GM23338 (cell line): ENCODE measurements around the gene GAK. TPM values are rescaled to one million over a fixed set of nuclear protein-coding genes. Genes with fewer than 3 reads are reported as not detected.

Experiments
- ATAC-seq: fragments of 200-7000 bp; cut with Tn5 transposase; 3 replicates; pipeline ENCODE4 v1.9.1; 2020
- DNase-seq: peaks from one replicate; pipeline ENCODE4 v3.0.0-alpha.2; 2015; ENCODE audit warnings: low spot score
- H2AFZ ChIP-seq: fragments of 200-600 bp; sonication (generic); 2 replicates; pipeline ENCODE4 v1.8.0; 2016; ENCODE audit warnings: antibody characterized with exemption, mild to moderate bottlenecking, moderate library complexity
- H3F3A ChIP-seq: fragments of 200-600 bp; sonication (generic); replicated peaks from 2 replicates; pipeline ENCODE4 v1.8.0; 2017; ENCODE audit warnings: antibody characterized with exemption, mixed run types, low read depth
- H3K27ac ChIP-seq: fragments of 200-600 bp; sonication (generic); 2 replicates; pipeline ENCODE4 v1.6.1; 2016; ENCODE audit warnings: low read depth
- H3K27me3 ChIP-seq: fragments of 200-600 bp; sonication (generic); 2 replicates; pipeline ENCODE4 v1.8.0; 2016; ENCODE audit warnings: mild to moderate bottlenecking, mixed run types, moderate library complexity; ENCODE audit not compliant: insufficient read depth
- H3K36me3 ChIP-seq: fragments of 200-600 bp; sonication (generic); 2 replicates; pipeline ENCODE4 v1.8.0; 2016; ENCODE audit warnings: mild to moderate bottlenecking; ENCODE audit not compliant: insufficient read depth
- H3K4me1 ChIP-seq: fragments of 200-600 bp; sonication (generic); 2 replicates; pipeline ENCODE4 v1.8.0; 2016; ENCODE audit warnings: mild to moderate bottlenecking, moderate library complexity; ENCODE audit not compliant: insufficient read depth
- H3K4me2 ChIP-seq: fragments of 200-600 bp; sonication (generic); 2 replicates; pipeline ENCODE4 v1.7.1; 2017; ENCODE audit warnings: mixed run types
- H3K4me3 ChIP-seq: fragments of 200-600 bp; sonication (generic); 2 replicates; pipeline ENCODE4 v1.6.1; 2016; ENCODE audit warnings: mixed run types
- H3K79me2 ChIP-seq: fragments of 200-600 bp; sonication (generic); replicated peaks from 2 replicates; pipeline ENCODE4 v1.8.0; 2017; ENCODE audit warnings: mild to moderate bottlenecking; ENCODE audit not compliant: insufficient read depth
- H3K9me2 ChIP-seq: fragments of 200-600 bp; sonication (generic); 2 replicates; pipeline ENCODE4 v1.8.0; 2017; ENCODE audit not compliant: insufficient read depth
- H4K20me1 ChIP-seq: fragments of 200-600 bp; sonication (generic); replicated peaks from 2 replicates; pipeline ENCODE4 v1.8.0; 2017; ENCODE audit warnings: mild to moderate bottlenecking; ENCODE audit not compliant: insufficient read depth
- H3K27ac Mint-ChIP-seq: 2 replicates; pipeline ENCODE4 v1.8.0; 2020; ENCODE audit warnings: inconsistent platforms, mild to moderate bottlenecking, moderate library complexity, mixed read lengths
- H3K27me3 Mint-ChIP-seq: 3 replicates; pipeline ENCODE4 v1.8.0; 2022; ENCODE audit warnings: low read depth, mild to moderate bottlenecking, moderate library complexity, mixed read lengths, inconsistent platforms; ENCODE audit not compliant: insufficient read depth, poor library complexity
- H3K36me3 Mint-ChIP-seq: 3 replicates; pipeline ENCODE4 v1.8.0; 2021; ENCODE audit warnings: low read depth, mild to moderate bottlenecking, inconsistent platforms, moderate library complexity, mixed read lengths
- H3K4me1 Mint-ChIP-seq: 3 replicates; pipeline ENCODE4 v1.8.0; 2020; ENCODE audit warnings: mild to moderate bottlenecking, inconsistent platforms, mixed read lengths
- H3K4me3 Mint-ChIP-seq: 3 replicates; pipeline ENCODE4 v1.8.0; 2021; ENCODE audit warnings: moderate library complexity, mild to moderate bottlenecking, inconsistent platforms, mixed read lengths
- H3K9me3 Mint-ChIP-seq: 3 replicates; pipeline ENCODE4 v1.8.0; 2020; ENCODE audit warnings: moderate library complexity, mild to moderate bottlenecking, inconsistent platforms, mixed read lengths
- CREB1 ChIP-seq: fragments of 250-450 bp; sonication (Bioruptor Pico); IDR thresholded peaks from 2 replicates; pipeline ENCODE4 v1.5.0; 2020; ENCODE audit warnings: low read depth, mild to moderate bottlenecking, moderate library complexity
- EZH2 ChIP-seq: fragments of 200-600 bp; sonication (generic); IDR thresholded peaks from one replicate; pipeline ENCODE4 v1.8.0; 2017; ENCODE audit warnings: antibody characterized with exemption, mild to moderate bottlenecking, low read depth; ENCODE audit not compliant: unreplicated experiment
- EZH2phosphoT487 ChIP-seq: fragments of 200-600 bp; sonication (generic); IDR thresholded peaks from one replicate; pipeline ENCODE4 v1.8.1; 2018; ENCODE audit warnings: antibody characterized with exemption; ENCODE audit not compliant: unreplicated experiment
- JUNB ChIP-seq: IDR thresholded peaks from one replicate; pipeline ENCODE4 v1.6.1; 2016; ENCODE audit warnings: antibody characterized with exemption; ENCODE audit not compliant: unreplicated experiment
- NANOG ChIP-seq: IDR thresholded peaks from 2 replicates; pipeline ENCODE4 v1.6.1; 2016; ENCODE audit warnings: antibody characterized with exemption, borderline replicate concordance
- POLR2AphosphoS5 ChIP-seq: IDR thresholded peaks from 2 replicates; pipeline ENCODE4 v1.6.1; 2016; ENCODE audit warnings: antibody characterized with exemption, low read depth
- ZNF331 ChIP-seq: fragments of 250-450 bp; sonication (Bioruptor Pico); IDR thresholded peaks from 2 replicates; pipeline ENCODE4 v1.5.0; 2020; ENCODE audit warnings: low read depth, mild to moderate bottlenecking, moderate library complexity
- polyA plus RNA-seq: library from polyadenylated mRNA; unstranded; fragments of >200 nt; fragmentation: Nextera tagmentation; extraction: Ambion mirVana; gene quantifications from 2 replicates; pipeline ENCODE4 v1.2.1, GENCODE V29; 2016
- total RNA-seq: library from RNA; depleted of rRNA; stranded (reverse); fragments of >200 nt; shearing (Covaris generic); gene quantifications from 2 replicates; pipeline ENCODE4 v1.2.3, GENCODE V29; 2014
- TF ChIP-seq, protein P1 (sequence below): IDR thresholded peaks from one replicate; pipeline ENCODE4 v1.6.1; 2018; ENCODE audit warnings: antibody characterized with exemption; ENCODE audit not compliant: unreplicated experiment
- TF ChIP-seq, protein P2 (sequence below): fragments of 250-450 bp; sonication (Bioruptor Pico); IDR thresholded peaks from 2 replicates; pipeline ENCODE4 v1.5.0; 2020; ENCODE audit warnings: mild to moderate bottlenecking, moderate library complexity

Gene GAK
- total and polyA plus RNA-seq, 2 experiments from 2014 or later = 48.5 to 124 TPM

DNA sequence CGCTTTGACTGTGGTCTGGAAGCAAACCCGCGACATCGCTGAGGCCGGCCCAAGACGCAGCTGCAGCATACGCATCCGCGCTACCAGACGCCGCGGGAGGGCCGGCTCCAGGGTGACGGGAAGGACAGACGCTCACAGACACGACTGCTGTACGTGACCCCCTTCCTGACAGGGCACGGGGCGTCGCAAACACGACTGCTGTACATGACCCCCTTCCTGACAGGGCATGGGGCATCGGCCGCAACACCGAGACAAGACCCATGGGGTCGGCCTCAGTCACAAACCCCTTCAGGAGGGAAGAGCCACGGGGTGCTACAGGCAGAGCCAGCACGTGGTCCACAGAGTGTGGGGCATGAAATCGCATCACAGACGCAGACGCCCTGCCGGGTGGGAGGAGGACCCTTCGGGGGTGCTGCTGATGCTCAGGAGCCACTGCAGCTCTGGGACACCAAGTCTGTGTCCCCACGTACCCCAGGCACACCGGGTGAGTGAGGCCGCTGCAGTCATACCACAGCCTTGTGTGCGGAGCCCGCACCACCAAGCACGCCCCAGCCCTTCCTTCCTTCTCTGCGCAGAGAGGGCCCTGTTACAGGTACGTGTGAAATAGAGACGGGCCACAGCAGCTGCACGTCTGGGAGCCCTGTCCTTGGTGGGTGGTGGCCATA is 67.5 kb downstream of the GAK start (continued):
- TF ChIP-seq, protein P1, sequence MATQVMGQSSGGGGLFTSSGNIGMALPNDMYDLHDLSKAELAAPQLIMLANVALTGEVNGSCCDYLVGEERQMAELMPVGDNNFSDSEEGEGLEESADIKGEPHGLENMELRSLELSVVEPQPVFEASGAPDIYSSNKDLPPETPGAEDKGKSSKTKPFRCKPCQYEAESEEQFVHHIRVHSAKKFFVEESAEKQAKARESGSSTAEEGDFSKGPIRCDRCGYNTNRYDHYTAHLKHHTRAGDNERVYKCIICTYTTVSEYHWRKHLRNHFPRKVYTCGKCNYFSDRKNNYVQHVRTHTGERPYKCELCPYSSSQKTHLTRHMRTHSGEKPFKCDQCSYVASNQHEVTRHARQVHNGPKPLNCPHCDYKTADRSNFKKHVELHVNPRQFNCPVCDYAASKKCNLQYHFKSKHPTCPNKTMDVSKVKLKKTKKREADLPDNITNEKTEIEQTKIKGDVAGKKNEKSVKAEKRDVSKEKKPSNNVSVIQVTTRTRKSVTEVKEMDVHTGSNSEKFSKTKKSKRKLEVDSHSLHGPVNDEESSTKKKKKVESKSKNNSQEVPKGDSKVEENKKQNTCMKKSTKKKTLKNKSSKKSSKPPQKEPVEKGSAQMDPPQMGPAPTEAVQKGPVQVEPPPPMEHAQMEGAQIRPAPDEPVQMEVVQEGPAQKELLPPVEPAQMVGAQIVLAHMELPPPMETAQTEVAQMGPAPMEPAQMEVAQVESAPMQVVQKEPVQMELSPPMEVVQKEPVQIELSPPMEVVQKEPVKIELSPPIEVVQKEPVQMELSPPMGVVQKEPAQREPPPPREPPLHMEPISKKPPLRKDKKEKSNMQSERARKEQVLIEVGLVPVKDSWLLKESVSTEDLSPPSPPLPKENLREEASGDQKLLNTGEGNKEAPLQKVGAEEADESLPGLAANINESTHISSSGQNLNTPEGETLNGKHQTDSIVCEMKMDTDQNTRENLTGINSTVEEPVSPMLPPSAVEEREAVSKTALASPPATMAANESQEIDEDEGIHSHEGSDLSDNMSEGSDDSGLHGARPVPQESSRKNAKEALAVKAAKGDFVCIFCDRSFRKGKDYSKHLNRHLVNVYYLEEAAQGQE = no peak
- no peak for TF ChIP-seq ZNF331 (CRISPR knock-in tag)

- Histone ChIP-seq H2AFZ (no peak overlapping the region), H3K27ac (no peak overlapping the region), H3K4me1 (no peaks in the 10 kb centered on the region), H4K20me1 (no peaks in the 10 kb centered on the region; the same call in 1 of the 2 replicates), H3F3A (no peaks in the 10 kb centered on the region), H3K4me2 (no peak overlapping the region), H3K36me3 (0 out of 2 replicates have a peak, but pooled peaks cover 5% of the 10 kb centered on the region), H3K79me2 (no peaks in the 10 kb centered on the region), H3K27me3 (no peaks in the 10 kb centered on the region), H3K9me2 (no peaks in the 10 kb centered on the region), H3K4me3 (no peak overlapping the region)
- H3K4me1 Mint-ChIP-seq = no peaks in the 10 kb centered on the region
- ATAC-seq = no peak
- H3K4me3 Mint-ChIP-seq = no peak overlapping the region
- H3K27ac Mint-ChIP-seq = no peak overlapping the region
- TF ChIP-seq EZH2 (no peak), POLR2AphosphoS5 (no peak), CREB1 (CRISPR knock-in tag) (no peak), EZH2phosphoT487 (no peak), NANOG (no peak), JUNB (no peak)
- TF ChIP-seq, protein P2, sequence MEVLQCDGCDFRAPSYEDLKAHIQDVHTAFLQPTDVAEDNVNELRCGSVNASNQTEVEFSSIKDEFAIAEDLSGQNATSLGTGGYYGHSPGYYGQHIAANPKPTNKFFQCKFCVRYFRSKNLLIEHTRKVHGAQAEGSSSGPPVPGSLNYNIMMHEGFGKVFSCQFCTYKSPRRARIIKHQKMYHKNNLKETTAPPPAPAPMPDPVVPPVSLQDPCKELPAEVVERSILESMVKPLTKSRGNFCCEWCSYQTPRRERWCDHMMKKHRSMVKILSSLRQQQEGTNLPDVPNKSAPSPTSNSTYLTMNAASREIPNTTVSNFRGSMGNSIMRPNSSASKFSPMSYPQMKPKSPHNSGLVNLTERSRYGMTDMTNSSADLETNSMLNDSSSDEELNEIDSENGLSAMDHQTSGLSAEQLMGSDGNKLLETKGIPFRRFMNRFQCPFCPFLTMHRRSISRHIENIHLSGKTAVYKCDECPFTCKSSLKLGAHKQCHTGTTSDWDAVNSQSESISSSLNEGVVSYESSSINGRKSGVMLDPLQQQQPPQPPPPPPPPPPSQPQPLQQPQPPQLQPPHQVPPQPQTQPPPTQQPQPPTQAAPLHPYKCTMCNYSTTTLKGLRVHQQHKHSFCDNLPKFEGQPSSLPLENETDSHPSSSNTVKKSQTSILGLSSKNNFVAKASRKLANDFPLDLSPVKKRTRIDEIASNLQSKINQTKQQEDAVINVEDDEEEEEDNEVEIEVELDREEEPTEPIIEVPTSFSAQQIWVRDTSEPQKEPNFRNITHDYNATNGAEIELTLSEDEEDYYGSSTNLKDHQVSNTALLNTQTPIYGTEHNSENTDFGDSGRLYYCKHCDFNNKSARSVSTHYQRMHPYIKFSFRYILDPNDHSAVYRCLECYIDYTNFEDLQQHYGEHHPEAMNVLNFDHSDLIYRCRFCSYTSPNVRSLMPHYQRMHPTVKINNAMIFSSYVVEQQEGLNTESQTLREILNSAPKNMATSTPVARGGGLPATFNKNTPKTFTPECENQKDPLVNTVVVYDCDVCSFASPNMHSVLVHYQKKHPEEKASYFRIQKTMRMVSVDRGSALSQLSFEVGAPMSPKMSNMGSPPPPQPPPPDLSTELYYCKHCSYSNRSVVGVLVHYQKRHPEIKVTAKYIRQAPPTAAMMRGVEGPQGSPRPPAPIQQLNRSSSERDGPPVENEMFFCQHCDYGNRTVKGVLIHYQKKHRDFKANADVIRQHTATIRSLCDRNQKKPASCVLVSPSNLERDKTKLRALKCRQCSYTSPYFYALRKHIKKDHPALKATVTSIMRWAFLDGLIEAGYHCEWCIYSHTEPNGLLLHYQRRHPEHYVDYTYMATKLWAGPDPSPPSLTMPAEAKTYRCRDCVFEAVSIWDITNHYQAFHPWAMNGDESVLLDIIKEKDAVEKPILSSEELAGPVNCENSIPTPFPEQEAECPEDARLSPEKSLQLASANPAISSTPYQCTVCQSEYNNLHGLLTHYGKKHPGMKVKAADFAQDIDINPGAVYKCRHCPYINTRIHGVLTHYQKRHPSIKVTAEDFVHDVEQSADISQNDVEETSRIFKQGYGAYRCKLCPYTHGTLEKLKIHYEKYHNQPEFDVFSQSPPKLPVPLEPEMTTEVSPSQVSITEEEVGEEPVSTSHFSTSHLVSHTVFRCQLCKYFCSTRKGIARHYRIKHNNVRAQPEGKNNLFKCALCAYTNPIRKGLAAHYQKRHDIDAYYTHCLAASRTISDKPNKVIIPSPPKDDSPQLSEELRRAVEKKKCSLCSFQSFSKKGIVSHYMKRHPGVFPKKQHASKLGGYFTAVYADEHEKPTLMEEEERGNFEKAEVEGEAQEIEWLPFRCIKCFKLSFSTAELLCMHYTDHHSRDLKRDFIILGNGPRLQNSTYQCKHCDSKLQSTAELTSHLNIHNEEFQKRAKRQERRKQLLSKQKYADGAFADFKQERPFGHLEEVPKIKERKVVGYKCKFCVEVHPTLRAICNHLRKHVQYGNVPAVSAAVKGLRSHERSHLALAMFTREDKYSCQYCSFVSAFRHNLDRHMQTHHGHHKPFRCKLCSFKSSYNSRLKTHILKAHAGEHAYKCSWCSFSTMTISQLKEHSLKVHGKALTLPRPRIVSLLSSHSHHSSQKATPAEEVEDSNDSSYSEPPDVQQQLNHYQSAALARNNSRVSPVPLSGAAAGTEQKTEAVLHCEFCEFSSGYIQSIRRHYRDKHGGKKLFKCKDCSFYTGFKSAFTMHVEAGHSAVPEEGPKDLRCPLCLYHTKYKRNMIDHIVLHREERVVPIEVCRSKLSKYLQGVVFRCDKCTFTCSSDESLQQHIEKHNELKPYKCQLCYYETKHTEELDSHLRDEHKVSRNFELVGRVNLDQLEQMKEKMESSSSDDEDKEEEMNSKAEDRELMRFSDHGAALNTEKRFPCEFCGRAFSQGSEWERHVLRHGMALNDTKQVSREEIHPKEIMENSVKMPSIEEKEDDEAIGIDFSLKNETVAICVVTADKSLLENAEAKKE (CRISPR knock-in tag) = no peak
- H3K27me3 Mint-ChIP-seq = peaks cover 11% of the 10 kb centered on the region
- H3K9me3 Mint-ChIP-seq = peaks cover 3% of the 10 kb centered on the region; the same call in 1 of the 3 replicates
- DNase-seq = no peak
- H3K36me3 Mint-ChIP-seq = peaks cover 61% of the 10 kb centered on the region
These were observed 71.6 kb downstream of the GAK start for GRCh38 chr4:860561-860960.
